GM19372 (cell line): Measurements from ENCODE around the gene ZNF225.
"Not testable (repeated sequence)": the region's sequence is repeated elsewhere in the genome, so short reads cannot be mapped to it uniquely, and the experiment has no call there.

Experiments
- ATAC-seq: cut with Tn5 transposase; IDR thresholded peaks from one replicate; pipeline ENCODE4 v1.9.1; 2021; ENCODE audit warnings: mild to moderate bottlenecking, low read depth, moderate library complexity; ENCODE audit not compliant: unreplicated experiment

The ZNF225 gene

GRCh38 chr19:44113138-44113783, at the start of gene ZNF225:
Gene ZNF225, plus strand, starts transcription at chr19:44113399. Its CDS starts 2,429 bp downstream, at chr19:44115828.
- peak; percentile 92 for ATAC-seq

DNA sequence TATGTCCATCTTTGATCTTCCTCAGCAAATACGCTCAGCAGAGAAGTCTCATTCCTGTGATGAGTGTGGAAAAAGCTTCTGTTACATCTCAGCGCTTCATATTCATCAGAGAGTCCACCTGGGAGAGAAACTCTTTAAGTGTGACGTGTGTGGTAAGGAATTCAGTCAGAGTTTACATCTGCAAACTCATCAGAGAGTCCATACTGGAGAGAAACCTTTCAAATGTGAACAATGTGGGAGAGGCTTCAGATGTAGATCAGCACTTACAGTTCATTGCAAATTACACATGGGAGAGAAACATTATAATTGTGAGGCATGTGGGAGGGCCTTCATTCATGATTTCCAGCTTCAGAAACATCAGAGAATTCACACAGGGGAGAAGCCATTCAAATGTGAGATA, 46.9 kb upstream of the ZNF225 start:
- no peak for ATAC-seq

- ATAC-seq, result no peak
These were observed 43.8 kb upstream of the ZNF225 start for GRCh38 chr19:44069415-44069814.

DNA sequence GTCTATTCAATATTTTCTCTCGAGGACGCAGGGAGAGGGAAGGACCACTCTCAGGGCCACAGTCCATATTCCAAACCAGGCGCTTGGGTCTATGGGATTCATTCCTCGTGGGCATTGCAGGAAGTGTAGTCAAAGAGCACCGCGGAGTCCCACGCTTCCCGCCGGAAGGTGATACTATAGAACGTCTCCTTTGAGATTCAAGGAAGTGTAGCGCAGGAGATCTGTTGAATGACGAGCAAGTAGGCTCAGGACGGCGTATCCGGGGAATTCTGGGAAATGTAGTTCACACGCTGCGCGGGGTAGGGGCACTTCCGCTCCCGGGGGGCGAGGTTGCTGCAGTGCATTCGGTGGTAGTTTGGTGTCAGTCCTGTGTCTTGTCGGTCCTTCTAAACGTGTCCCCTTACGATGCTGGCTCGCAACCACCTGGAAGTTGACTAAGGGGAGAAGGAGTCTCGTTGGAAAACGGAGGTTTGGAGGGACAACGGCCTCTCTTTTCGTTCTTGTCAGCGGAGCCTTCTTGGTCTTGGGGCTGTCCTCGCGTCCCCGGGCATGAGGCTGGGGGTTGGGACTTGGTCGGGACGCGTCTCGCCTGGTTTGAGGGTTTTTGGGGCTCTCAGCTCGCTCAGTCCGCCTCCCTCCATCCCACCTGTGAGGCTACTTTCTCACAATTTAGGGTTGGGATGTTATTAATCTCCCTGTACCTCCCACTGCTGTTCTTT, 41.2 kb upstream of the ZNF225 start, which contains the start of gene ZNF284:
TSS of gene ZNF284 (plus strand) at position 336 of the 719 bp plus-strand sequence. CDS start 4,231 bp downstream, outside the sequence.
- peak; percentile 91 for ATAC-seq

DNA sequence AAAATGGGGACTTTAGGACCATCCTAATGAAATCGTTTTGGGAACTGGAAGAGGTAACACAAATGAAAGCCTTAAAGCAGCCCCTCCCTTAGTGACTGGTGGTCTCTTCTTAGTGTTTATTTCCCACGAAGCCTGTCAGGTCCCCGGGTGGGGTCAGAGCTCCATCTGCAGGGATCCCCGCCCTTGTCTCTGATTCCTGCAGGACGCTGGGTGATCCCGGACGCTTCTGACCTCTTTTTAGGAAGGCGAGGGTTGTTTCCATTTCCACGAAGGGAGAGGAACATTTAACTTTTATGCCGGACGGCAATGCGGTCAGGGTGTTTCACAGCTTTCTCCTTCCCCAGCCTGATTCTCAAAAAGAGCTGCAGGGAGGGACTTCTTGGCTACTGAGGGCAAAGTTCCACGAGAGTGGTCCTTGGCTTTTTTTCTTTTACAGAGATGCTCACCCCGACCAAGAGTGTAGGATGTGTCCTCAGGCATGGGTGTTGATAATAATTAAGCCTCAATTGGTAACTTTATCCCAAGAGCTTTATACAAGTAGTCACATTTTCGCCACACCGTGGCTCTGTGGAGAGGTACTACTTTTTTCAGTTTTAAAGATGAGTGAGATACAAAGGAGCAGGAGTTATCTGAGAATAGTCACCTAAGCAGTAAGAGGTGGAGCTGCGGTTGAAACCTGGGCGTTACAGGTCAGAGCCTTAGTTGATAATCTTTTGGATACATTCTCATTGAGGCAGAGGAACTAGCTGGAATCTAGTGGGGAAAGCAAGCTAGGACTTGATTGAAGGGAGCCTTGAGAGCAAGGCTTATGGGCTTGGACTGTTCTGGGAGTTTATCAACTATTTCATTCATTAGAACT, 40.4 kb upstream of the ZNF225 start:
- no peak for ATAC-seq

DNA sequence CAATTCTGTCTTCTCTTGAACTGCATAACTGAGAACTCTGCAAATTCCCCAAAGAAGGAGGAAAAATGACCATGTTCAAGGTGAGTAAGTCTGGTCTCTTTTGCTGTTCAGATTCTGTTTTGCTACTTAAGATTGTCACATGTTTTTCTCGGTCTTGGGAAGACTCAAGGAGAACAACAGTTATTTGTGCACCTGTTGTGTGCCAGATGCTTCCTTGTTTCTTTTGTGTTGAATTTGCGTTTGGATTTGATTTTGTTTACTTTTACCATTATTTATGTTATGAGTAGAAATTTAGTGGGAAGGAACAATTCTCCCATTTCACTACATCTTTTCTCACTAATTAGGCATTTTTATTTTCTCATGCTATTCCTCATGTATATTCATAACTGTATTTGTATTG, 36.9 kb upstream of the ZNF225 start:
- ATAC-seq, result no peak

DNA sequence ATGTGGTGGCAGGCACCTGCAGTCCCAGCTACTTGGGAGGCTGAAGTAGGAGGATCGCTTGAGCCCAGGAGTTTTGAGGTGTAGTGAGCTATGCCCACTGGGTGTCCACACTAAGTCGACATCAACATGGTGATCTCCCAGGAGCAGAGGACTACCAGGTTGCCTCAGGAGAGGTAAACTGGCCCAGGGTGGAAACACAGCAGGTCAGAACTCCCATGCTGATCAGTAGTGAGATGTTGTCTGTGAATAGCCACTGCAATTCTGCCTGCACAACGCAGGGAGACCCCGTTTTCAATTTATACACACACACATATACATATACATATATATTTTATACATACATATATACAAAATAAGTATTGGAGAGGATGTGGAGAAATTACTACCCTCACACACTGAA, 21.1 kb upstream of the ZNF225 start:
- ATAC-seq, result no peak

DNA sequence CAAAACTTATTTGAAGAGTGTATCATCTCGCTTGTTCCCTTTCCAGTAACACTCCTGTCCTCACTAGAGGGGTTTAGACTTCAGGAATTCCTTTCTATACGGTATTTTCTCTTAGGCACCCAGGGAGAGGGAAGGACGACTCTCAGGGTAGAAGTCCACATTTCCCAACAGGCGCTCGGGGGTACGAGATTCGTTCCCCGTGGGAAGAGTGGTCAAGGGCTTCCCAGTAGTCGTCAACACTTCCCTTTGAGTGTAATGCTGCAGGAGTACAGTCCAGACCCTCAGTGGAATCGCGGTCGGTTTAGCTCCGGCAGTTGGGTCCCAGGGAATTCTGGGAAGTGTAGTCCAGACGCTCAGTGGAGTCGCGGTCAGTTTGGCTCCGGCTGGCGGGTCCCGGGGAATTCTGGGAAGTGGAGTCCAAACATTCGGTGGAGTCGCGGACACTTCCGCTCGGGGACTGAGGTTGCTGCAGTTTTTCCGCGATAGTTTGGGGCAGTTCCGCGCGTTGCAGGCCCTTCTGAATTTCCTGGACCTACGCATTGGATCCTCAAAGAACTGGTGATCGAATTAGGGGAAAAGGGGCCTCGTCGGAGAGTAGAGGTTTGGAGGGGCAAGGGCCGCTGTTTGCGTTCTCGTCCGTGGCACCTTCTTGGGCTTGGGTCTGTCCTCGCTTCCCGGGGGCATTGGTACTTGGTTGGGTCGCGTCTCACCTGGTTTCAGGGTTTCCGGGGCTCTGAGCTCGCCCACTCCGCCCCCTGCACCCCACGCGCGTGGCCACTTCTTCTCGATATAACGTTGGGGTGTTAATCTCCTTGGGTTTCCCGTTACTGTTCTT, 19.1 kb upstream of the ZNF225 start, which contains the start of gene ZNF224:
TSS of gene ZNF224 (plus strand) at position 431 of the 835 bp plus-strand sequence. CDS start 3,513 bp downstream, outside the sequence.
- peak; percentile 83 for ATAC-seq

DNA sequence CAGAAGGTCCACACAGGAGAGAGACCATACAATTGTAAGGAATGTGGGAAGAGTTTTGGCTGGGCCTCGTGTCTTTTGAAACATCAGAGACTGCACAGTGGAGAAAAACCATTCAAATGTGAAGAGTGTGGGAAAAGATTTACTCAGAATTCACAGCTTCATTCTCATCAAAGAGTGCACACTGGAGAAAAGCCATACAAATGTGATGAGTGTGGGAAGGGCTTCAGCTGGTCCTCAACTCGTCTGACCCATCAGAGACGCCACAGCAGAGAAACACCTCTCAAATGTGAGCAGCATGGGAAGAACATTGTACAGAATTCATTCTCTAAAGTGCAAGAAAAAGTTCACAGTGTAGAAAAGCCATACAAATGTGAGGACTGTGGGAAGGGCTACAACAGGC, 5.4 kb upstream of the ZNF225 start:
- no peak for ATAC-seq

GRCh38 chr19:44109458-44109857, 3.7 kb upstream of the ZNF225 start:
- no peak for ATAC-seq

GRCh38 chr19:44111910-44112463, 1.2 kb upstream of the ZNF225 start:
- no peak for ATAC-seq

DNA sequence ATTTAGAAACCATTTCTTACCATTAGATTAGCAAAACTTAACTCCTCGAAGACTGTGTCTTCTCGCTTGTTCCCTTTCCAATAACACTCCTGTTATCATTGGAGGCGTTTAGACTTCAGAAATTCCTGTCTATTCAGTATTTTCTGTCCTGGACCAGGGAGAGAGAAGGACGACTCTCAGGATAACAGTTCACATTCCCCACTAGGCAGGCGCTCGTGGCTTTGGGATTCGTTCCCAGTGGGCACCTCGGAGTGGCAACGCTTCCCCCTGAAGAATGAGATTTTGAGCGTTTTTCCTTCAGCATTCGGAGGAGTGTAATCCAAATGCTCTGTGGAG, 429 bp upstream of the ZNF225 start:
- ATAC-seq, result no peak

DNA sequence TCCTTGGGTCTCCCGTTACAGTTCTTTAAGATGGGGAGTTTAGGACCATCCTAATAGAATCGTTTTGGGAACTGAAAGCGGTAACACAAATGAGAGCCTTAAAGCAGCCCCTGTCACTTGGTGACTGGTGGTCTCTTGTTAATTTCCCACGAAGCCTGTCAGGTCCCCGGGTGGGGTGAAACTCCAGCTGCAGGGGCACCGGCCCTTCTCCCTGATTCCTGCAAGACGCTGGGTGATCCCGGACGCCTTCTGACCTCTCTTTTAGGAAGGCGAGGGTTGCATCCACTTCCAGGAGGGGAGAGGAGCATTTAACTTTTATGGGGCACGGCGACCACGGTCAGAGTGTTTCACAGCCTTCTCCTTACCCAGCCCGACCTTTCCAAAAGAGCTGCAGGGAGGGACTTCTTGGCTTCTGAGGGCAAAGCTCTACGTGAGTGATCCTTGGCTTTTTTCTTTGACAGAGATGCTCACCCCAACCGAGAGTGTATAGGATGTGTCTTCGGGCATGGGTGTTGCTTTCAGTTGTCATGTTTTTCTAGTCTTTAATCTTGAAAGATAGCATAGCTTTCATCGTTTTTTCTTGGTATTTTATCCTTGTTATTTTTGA, 688 bp downstream of the ZNF225 start:
- no peak for ATAC-seq

- ATAC-seq, result not testable (repeated sequence)
These were observed 8.0 kb downstream of the ZNF225 start for GRCh38 chr19:44121162-44121561.

GRCh38 chr19:44131955-44132354, 18.8 kb downstream of the ZNF225 start:
- no peak for ATAC-seq

DNA sequence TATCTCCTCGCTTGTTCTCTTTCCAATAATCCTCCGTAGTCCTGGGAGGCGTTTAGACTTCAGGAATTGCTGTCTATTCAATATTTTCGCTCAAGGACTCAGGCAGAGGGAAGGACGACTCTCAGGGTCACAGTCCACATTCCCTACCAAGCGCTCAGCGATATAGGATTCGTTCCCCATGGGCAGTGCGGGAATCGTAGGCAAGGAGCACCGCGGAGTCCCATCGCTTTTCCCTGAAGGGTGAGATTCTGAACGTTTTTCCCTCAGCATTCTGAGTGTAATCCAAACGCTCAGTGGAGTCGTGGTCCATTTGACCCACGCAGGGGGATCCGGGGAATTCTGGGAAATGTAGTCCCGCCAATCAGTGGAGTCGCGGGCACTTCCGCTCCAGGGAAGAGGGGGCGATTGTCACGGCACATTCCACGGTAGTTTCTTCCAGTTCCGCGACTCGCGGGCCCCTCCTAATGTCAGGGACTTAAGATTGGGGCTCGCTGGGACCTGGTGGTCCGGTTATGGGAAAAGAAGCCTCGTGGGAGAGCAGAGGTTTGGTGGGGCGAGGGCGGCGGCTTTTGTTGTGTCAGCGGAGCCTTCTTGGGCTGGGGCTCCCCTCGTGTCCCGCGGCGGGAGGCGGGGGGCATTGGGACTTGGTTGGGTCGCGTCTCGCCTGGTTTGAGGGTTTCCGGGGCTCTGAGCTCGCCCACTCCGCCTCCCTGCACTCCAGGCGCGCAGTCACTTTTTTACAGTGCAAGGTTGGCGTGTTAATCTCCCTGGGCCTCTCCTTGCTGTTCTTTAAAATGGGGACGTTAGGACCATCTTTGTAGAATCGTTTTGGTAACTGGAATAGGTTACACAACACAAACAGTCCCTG, 28.2 kb downstream of the ZNF225 start, which contains the start of gene ZNF234:
TSS of gene ZNF234 (plus strand) at position 364 of the 868 bp plus-strand sequence. CDS start 3,079 bp downstream, outside the sequence.
- ATAC-seq, result peak; percentile 78

GRCh38 chr19:44142059-44142433, 28.8 kb downstream of the ZNF225 start:
- no peak for ATAC-seq

DNA sequence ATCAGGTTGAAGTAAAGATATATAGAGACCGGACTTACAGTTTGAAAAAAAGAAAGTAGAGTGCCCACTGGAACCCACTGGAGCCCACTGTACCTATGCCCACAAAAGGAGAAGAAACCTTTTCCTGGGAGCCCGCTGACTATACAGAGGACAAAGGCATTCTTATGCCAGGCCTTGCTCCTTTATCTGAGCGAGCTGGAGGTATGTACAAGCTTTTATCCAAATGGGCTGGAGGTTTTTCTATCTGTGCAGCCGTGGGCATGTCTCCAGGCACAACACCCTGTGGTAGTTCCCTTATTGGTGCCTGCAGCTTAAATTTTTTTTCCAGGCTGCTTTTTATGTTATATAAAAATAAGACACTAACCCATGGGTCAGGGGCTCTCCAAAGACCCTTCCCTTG, 36.6 kb downstream of the ZNF225 start:
- ATAC-seq, result no peak
